Activated CD8-positive, alpha-beta memory T cell treated with anti-CD3 and anti-CD28 coated beads, Interleukin-2, amount 10 ng/mL, durations not matched to agents 7 days and 5 days (primary cell): ENCODE measurements around the gene KCNN3. TPM values are rescaled to one million over a fixed set of nuclear protein-coding genes. Genes with fewer than 3 reads are reported as not detected.
"Not testable (repeated sequence)": the region's sequence is repeated elsewhere in the genome, so short reads cannot be mapped to it uniquely, and the experiment has no call there.

Experiments
- ATAC-seq: fragments of 150-1000 bp; cut with Tn5 transposase; one replicate; pipeline ENCODE4 v1.10.0; 2021; ENCODE audit warnings: moderate library complexity
- CTCF ChIA-PET: fragments of 350-600 bp; sonication (Branson Sonifier 250); formaldehyde crosslinking; loops from one replicate; lab custom pipeline; 2021; ENCODE audit warnings: antibody characterized with exemption; lab: Charles Lee
- DNase-seq: peaks from one replicate; pipeline ENCODE4 v3.0.0-alpha.2; 2020
- H3K27ac Mint-ChIP-seq: one replicate; pipeline ENCODE4 v1.8.0; 2021; ENCODE audit warnings: mild to moderate bottlenecking, mixed read lengths
- H3K27me3 Mint-ChIP-seq: one replicate; pipeline ENCODE4 v1.8.0; 2021; ENCODE audit warnings: mixed read lengths
- H3K36me3 Mint-ChIP-seq: one replicate; pipeline ENCODE4 v1.8.0; 2021; ENCODE audit warnings: mild to moderate bottlenecking, mixed read lengths
- H3K4me1 Mint-ChIP-seq: one replicate; pipeline ENCODE4 v1.8.0; 2021; ENCODE audit warnings: mixed read lengths
- H3K4me3 Mint-ChIP-seq: one replicate; pipeline ENCODE4 v1.8.0; 2021; ENCODE audit warnings: mild to moderate bottlenecking, moderate library complexity, mixed read lengths
- H3K9me3 Mint-ChIP-seq: one replicate; pipeline ENCODE4 v1.8.0; 2022; ENCODE audit warnings: low read depth, mixed read lengths
- total RNA-seq, 2 experiments: library from RNA; stranded (reverse); gene quantifications; one replicate each; pipeline ENCODE4 v1.2.3, GENCODE V29; 2021

The KCNN3 gene
- total RNA-seq, 2 experiments from 2014 or later, result 0.02 TPM; not detected in 1

- ATAC-seq, result peak; percentile 27
- peaks cover 32% of the 10 kb centered on the region for H3K27me3 Mint-ChIP-seq
- H3K9me3 Mint-ChIP-seq, result no peaks in the 10 kb centered on the region
- H3K4me3 Mint-ChIP-seq, result no peak overlapping the region
- H3K4me1 Mint-ChIP-seq, result no peaks in the 10 kb centered on the region
- CTCF ChIA-PET, result interaction anchor here (1.3 kb wide), 1 partner anchor 16 kb away, joined by 4 read pairs; no protein-coding TSS in a partner anchor
- H3K36me3 Mint-ChIP-seq, result no peaks in the 10 kb centered on the region
- H3K27ac Mint-ChIP-seq, result no peak overlapping the region
- DNase-seq, result no peak
Observed at GRCh38 chr1:154698320-154699096, 171.6 kb downstream of the KCNN3 start.

GRCh38 chr1:154697710-154698109, 172.4 kb downstream of the KCNN3 start:
- DNase-seq, result no peak
- Mint-ChIP-seq H3K9me3 (no peaks in the 10 kb centered on the region), H3K4me3 (no peak overlapping the region), H3K27me3 (peaks cover 35% of the 10 kb centered on the region), H3K4me1 (no peaks in the 10 kb centered on the region), H3K36me3 (no peaks in the 10 kb centered on the region), H3K27ac (no peak overlapping the region)
- CTCF ChIA-PET, result interaction anchor here (1.3 kb wide), 1 partner anchor 16 kb away, joined by 4 read pairs; no protein-coding TSS in a partner anchor
- no peak for ATAC-seq

- DNase-seq (no peak), ATAC-seq (no peak)
- H3K27me3 Mint-ChIP-seq, result peaks cover 35% of the 10 kb centered on the region
Observed at GRCh38 chr1:154696456-154696855, 173.6 kb downstream of the KCNN3 start.

GRCh38 chr1:154695985-154696384, 174.1 kb downstream of the KCNN3 start:
- DNase-seq (no peak), ATAC-seq (no peak)
- Mint-ChIP-seq H3K36me3 (no peaks in the 10 kb centered on the region), H3K4me3 (no peak overlapping the region), H3K27ac (no peak overlapping the region), H3K9me3 (no peaks in the 10 kb centered on the region), H3K4me1 (no peaks in the 10 kb centered on the region), H3K27me3 (peaks cover 35% of the 10 kb centered on the region)
- CTCF ChIA-PET, result interaction anchor here (0.6 to 1.3 kb wide), 2 partner anchors 27 to 238 kb away, joined by 3 to 5 read pairs; no protein-coding TSS in a partner anchor

More at GRCh38 chr1:154696456-154696855, 173.6 kb downstream of the KCNN3 start:
- Mint-ChIP-seq H3K27ac (no peak overlapping the region), H3K36me3 (no peaks in the 10 kb centered on the region), H3K4me1 (no peaks in the 10 kb centered on the region), H3K4me3 (no peak overlapping the region), H3K9me3 (no peaks in the 10 kb centered on the region)
- CTCF ChIA-PET, result interaction anchor here (0.6 to 1.3 kb wide), 2 partner anchors 27 to 239 kb away, joined by 3 to 5 read pairs; no protein-coding TSS in a partner anchor

GRCh38 chr1:154694995-154695394, 175.1 kb downstream of the KCNN3 start:
- H3K36me3 Mint-ChIP-seq, result no peaks in the 10 kb centered on the region
- DNase-seq (no peak), ATAC-seq (no peak)
- H3K9me3 Mint-ChIP-seq, result no peaks in the 10 kb centered on the region
- H3K4me1 Mint-ChIP-seq, result no peaks in the 10 kb centered on the region
- no peak overlapping the region for H3K27ac Mint-ChIP-seq
- CTCF ChIA-PET, result no interaction called here
- H3K4me3 Mint-ChIP-seq, result no peak overlapping the region
- peaks cover 35% of the 10 kb centered on the region for H3K27me3 Mint-ChIP-seq

DNA sequence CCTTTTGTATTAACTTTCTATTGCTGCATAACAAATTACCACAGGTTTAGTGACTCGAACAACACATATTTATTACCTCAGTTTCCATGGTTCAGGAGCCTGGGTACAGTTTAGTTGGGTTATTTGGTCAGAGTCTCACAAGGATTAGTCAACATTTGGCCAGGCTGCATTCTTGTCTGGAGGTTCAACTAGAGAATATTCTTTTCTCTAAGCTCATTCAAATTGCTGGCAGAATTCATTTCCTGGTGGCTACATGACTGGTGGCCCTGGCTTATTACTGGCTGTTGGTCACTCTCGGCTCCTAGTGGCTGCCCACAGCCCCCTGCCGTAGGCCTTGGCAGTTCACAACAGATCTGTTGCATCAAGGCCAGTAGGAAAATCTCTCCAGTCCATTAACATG, 181.0 kb downstream of the KCNN3 start:
- Mint-ChIP-seq H3K36me3 (no peaks in the 10 kb centered on the region), H3K4me1 (no peaks in the 10 kb centered on the region), H3K9me3 (no peaks in the 10 kb centered on the region), H3K27me3 (peaks cover 39% of the 10 kb centered on the region), H3K4me3 (no peak overlapping the region), H3K27ac (no peak overlapping the region)
- ATAC-seq (no peak), DNase-seq (no peak)
- CTCF ChIA-PET, result interaction anchor here (0.7 to 1.2 kb wide), 2 partner anchors 19 to 42 kb away, joined by 3 to 5 read pairs; no protein-coding TSS in a partner anchor

DNA sequence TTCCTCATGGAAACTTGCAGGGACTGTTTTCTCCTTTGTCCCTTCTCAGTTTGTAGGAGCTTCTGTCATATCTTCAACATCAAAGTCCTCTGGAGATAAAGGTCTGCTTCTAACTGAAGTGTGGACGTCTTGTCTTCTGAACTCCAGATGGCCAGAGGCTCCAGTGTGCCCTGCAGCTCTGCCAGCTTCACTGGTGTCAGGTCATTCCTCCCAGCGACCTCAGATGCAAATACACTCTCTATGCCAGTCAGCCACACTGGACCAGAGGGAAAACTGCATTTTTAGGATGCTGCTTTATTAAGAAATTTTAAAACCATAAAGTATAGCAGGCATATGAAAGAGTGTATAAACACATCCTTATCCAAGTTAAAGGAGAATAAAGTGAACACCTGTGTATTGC, 183.6 kb downstream of the KCNN3 start:
- no peak for ATAC-seq
- DNase-seq, result no peak
- CTCF ChIA-PET, result interaction anchor here (1.7 kb wide), 1 partner anchor 73 kb away, joined by 8 read pairs; no protein-coding TSS in a partner anchor
- Mint-ChIP-seq H3K27ac (no peak overlapping the region), H3K36me3 (no peaks in the 10 kb centered on the region), H3K9me3 (no peaks in the 10 kb centered on the region), H3K4me3 (no peak overlapping the region), H3K27me3 (peaks cover 37% of the 10 kb centered on the region), H3K4me1 (no peaks in the 10 kb centered on the region)

GRCh38 chr1:154683820-154684219, 186.3 kb downstream of the KCNN3 start:
- CTCF ChIA-PET, result interaction anchor here (0.7 kb wide), 1 partner anchor 47 kb away, joined by 5 read pairs; no protein-coding TSS in a partner anchor

DNA sequence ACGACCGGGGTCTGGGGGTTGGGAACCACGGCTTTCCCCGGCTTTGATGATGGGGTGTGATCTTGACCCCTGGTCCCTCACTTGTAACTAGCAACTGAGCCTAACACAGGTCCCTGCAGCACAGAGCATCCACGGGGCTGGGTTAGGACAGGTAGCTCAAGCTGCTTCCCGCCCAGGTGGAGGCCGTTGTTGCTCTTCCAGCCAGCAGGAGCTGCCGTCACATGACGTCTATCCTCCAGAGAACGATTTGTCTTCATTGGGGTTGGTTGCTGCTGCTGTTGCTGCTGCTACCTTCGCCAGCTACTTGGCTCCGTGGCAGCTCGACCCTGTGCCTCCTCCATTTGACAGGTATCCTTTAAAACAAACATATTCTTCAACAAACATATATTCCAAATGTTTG, 187.8 kb downstream of the KCNN3 start:
- H3K4me3 Mint-ChIP-seq, result no peak overlapping the region
- no peaks in the 10 kb centered on the region for H3K9me3 Mint-ChIP-seq
- CTCF ChIA-PET, result interaction anchor here (1.2 to 2.5 kb wide), 2 partner anchors 12 to 16 kb away, joined by 4 to 7 read pairs; no protein-coding TSS in a partner anchor

More at GRCh38 chr1:154683820-154684219, 186.3 kb downstream of the KCNN3 start:
- ATAC-seq, result no peak
- Mint-ChIP-seq H3K4me3 (no peak overlapping the region), H3K36me3 (no peaks in the 10 kb centered on the region), H3K9me3 (no peaks in the 10 kb centered on the region), H3K27ac (no peak overlapping the region), H3K27me3 (peaks cover 26% of the 10 kb centered on the region), H3K4me1 (no peaks in the 10 kb centered on the region)
- DNase-seq, result no peak

GRCh38 chr1:154677844-154678243, 192.2 kb downstream of the KCNN3 start:
- CTCF ChIA-PET, H3K27me3 Mint-ChIP-seq, DNase-seq, H3K9me3 Mint-ChIP-seq, H3K27ac Mint-ChIP-seq, H3K4me3 Mint-ChIP-seq, ATAC-seq, H3K4me1 Mint-ChIP-seq, H3K36me3 Mint-ChIP-seq: not testable (repeated sequence)

More for the DNA sequence above, 187.8 kb downstream of the KCNN3 start:
- H3K27ac Mint-ChIP-seq, result no peak overlapping the region
- H3K27me3 Mint-ChIP-seq, result peaks cover 18% of the 10 kb centered on the region
- DNase-seq (no peak), ATAC-seq (no peak)
- H3K4me1 Mint-ChIP-seq, result no peaks in the 10 kb centered on the region
- no peaks in the 10 kb centered on the region for H3K36me3 Mint-ChIP-seq

DNA sequence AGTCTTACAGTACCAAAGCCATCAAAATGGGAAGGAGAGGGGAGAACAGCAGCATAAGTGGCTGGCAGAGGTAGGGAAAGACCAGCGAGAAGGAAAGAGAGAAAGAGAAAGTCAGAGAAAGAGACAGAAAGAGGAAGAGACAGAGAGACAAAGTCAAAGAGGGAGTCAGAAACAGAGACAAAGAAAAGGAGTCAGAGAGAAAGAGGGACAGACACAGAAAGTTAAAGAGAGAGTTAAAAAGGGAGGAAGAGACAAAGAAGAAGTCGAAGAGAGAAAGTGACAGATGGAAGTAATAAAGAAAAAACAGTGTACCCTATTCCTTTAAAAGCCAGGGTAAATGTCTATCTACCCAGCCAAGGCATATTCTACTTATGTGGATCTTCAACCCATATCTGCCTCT, 193.2 kb downstream of the KCNN3 start:
- H3K27me3 Mint-ChIP-seq, H3K9me3 Mint-ChIP-seq, CTCF ChIA-PET, H3K27ac Mint-ChIP-seq, H3K4me3 Mint-ChIP-seq, H3K4me1 Mint-ChIP-seq, H3K36me3 Mint-ChIP-seq, ATAC-seq, DNase-seq: not testable (repeated sequence)

DNA sequence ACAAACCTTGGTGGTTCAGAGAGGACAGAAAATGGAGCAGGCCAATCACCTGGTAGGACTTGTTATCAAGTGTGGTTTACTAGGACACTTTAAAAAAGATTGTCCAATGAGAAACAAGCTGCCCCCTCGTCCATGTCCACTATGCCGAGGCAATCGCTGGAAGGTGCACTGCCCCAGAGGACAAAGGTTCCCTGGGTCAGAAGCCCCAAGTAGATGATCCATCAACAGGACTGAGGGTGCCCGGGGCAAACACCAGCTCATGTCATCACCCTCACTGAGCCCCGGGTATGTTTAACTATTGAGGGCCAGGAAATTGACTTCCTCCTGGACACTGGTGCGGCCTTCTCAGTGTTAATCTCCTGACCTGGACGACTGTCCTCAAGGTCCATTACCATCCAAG, 195.6 kb downstream of the KCNN3 start:
- H3K4me3 Mint-ChIP-seq, H3K9me3 Mint-ChIP-seq, H3K4me1 Mint-ChIP-seq, ATAC-seq, H3K27me3 Mint-ChIP-seq, H3K27ac Mint-ChIP-seq, DNase-seq, CTCF ChIA-PET, H3K36me3 Mint-ChIP-seq: not testable (repeated sequence)

DNA sequence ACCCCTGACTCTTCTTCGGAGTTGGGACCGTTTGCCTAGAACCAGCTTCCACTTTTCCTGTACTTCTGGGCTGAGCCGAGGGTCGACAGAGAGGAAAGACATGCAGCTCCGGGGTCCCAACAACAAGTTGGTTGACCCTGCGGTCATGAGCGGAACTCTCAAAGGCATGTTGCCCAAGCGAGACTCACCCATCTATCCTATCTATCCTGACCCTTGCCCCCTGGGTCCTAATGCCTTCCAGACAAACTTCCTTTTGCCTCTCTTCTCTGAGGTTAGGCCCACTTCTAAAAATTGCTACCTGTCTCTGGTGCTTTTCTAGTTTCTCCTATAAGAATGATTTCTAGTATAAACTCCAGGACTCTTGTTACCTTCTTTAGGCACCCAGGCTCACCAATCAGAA, 197.8 kb downstream of the KCNN3 start:
- not testable (repeated sequence) for ATAC-seq, DNase-seq, H3K4me1 Mint-ChIP-seq, H3K9me3 Mint-ChIP-seq, H3K4me3 Mint-ChIP-seq, H3K36me3 Mint-ChIP-seq, H3K27me3 Mint-ChIP-seq, H3K27ac Mint-ChIP-seq
- CTCF ChIA-PET, result interaction anchor here (1.4 kb wide), 2 partner anchors 191 to 210 kb away, joined by 3 to 5 read pairs; no protein-coding TSS in a partner anchor
